Prostate gland (tissue), 2 donors: ENCODE measurements around the gene ACYP2. TPM values are rescaled to one million over a fixed set of nuclear protein-coding genes. Genes with fewer than 3 reads are reported as not detected.
"Not testable (repeated sequence)": the region's sequence is repeated elsewhere in the genome, so short reads cannot be mapped to it uniquely, and the experiment has no call there.

Experiments
- DNase-seq: peaks from one replicate; pipeline ENCODE4 v3.0.0-alpha.2; 2019; ENCODE audit warnings: low spot score
- H3K27ac ChIP-seq, 2 donors: fragments of 200-600 bp; sonication (generic); 2 replicates each; pipeline ENCODE4 v1.5.1; 2017 to 2019
- H3K27me3 ChIP-seq: fragments of 200-600 bp; sonication (generic); replicated peaks from 2 replicates; pipeline ENCODE4 v1.5.1; 2019; ENCODE audit not compliant: insufficient read depth
- H3K36me3 ChIP-seq, 2 donors: fragments of 200-600 bp; sonication (generic); 1 replicate in 1 of 2; 2 replicates in 1 of 2; pipeline versions ENCODE4 v1.5.1 to v1.8.1; 2017 to 2019
- H3K4me1 ChIP-seq: fragments of 200-600 bp; sonication (generic); replicated peaks from 2 replicates; pipeline ENCODE4 v1.5.1; 2019
- H3K4me3 ChIP-seq, 2 donors: fragments of 200-600 bp; sonication (generic); 2 replicates each; pipeline ENCODE4 v1.5.1; 2017 to 2019
- H3K9me3 ChIP-seq: fragments of 200-600 bp; sonication (generic); 2 replicates; pipeline ENCODE4 v1.5.1; 2017
- POLR2A ChIP-seq: fragments of 450-650 bp; IDR thresholded peaks from one replicate; pipeline ENCODE4 v1.6.1; 2016; ENCODE audit warnings: antibody characterized with exemption, mild to moderate bottlenecking
- POLR2AphosphoS5 ChIP-seq: sonication (generic); formaldehyde crosslinking; IDR thresholded peaks from one replicate; pipeline ENCODE4 v1.6.1; 2017; ENCODE audit warnings: antibody characterized with exemption
- WGBS: methylation state at CpG from one replicate; pipeline ENCODE4 v1.1.5; 2018; 5-methylcytosine and 5-hydroxymethylcytosine counted together
- intact Hi-C: fragments of 100-400 bp; cut with DNase I; formaldehyde crosslinking; loops from one replicate; pipeline ENCODE4 v1.14.2; 2022
- total RNA-seq, 2 donors: library from RNA; depleted of rRNA; stranded (reverse); fragments of >200 nt; gene quantifications; one replicate each; pipeline ENCODE4 v1.1.0, GENCODE V29; 2016
- TF ChIP-seq, protein P1 (sequence below), 4 experiments: fragments of 200-600 bp in 2 of 4; fragments of 450-650 bp in 2 of 4; sonication (generic) in 2 of 4; IDR thresholded peaks; 1 replicate in 3 of 4; 2 replicates in 1 of 4; pipeline ENCODE4 v1.5.1; 2016 to 2019; ENCODE audit warnings: antibody characterized with exemption in 4 of 4, mild to moderate bottlenecking in 2 of 4, moderate library complexity in 2 of 4

The ACYP2 gene
- total RNA-seq, 2 donors from 2014 or later = 30.6 to 39.7 TPM

DNA sequence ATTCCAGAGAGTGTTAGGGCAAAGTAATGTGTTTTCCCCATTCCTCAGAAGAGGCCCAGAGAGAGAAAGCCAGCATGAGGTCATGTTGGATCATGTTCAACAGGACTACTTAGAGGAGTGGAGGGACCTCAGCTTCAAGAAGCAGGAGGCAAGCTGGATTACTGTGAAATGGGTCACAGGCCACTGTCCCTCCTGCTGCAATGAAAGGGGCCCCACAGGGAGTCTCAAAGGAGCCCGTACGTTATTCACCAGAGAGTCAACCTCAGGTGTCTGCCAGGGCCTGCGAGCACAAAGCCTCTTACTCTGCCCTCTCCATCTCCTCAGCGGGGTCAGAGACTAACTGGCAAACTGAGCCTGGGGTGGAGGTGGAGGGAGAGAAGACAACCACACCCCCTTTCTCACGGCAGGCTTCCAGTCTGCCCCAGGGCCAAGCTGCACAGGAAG lies 27.2 kb upstream of the ACYP2 start:
- no peak for DNase-seq
- no peaks in the 10 kb centered on the region for H3K4me1 ChIP-seq
- 85% methylated on average over 5 of the region's 5 CpGs for WGBS
- no peak overlapping the region for H3K27ac ChIP-seq
- no peaks in the 10 kb centered on the region for H3K36me3 ChIP-seq
- no peaks in the 10 kb centered on the region for H3K9me3 ChIP-seq
- no peaks in the 10 kb centered on the region for H3K27me3 ChIP-seq
- TF ChIP-seq POLR2AphosphoS5 = no peak
- TF ChIP-seq, protein P1, sequence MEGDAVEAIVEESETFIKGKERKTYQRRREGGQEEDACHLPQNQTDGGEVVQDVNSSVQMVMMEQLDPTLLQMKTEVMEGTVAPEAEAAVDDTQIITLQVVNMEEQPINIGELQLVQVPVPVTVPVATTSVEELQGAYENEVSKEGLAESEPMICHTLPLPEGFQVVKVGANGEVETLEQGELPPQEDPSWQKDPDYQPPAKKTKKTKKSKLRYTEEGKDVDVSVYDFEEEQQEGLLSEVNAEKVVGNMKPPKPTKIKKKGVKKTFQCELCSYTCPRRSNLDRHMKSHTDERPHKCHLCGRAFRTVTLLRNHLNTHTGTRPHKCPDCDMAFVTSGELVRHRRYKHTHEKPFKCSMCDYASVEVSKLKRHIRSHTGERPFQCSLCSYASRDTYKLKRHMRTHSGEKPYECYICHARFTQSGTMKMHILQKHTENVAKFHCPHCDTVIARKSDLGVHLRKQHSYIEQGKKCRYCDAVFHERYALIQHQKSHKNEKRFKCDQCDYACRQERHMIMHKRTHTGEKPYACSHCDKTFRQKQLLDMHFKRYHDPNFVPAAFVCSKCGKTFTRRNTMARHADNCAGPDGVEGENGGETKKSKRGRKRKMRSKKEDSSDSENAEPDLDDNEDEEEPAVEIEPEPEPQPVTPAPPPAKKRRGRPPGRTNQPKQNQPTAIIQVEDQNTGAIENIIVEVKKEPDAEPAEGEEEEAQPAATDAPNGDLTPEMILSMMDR (IDR thresholded peaks at IDR 0.05) = no peak
- TF ChIP-seq POLR2A = no peak
- no peak overlapping the region for H3K4me3 ChIP-seq
- intact Hi-C loops = no loop called here

DNA sequence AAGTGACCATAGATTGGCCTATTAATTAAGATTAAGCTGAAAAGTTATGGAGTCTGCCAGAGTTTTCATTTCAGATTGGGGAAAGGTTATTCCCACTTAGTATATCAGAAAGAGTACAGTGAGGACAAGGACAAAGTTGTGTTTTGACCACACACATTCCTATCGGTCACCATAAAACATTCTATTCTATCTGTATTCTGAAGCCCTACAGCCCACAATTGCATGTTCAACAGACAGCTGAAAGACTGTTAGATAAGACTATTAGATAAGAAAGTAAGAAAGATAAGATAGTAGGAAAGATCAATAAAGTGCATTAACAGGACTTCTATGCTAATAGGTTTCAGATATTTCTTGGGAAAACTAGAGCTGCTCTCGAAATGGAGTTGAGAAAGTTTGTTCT lies 26.7 kb upstream of the ACYP2 start:
- intact Hi-C loops = no loop called here
- TF ChIP-seq POLR2A (no peak), POLR2AphosphoS5 (no peak)
- TF ChIP-seq, protein P1 (IDR thresholded peaks at IDR 0.05) = no peak
- Histone ChIP-seq H3K4me1 (no peaks in the 10 kb centered on the region), H3K9me3 (no peaks in the 10 kb centered on the region), H3K4me3 (no peak overlapping the region), H3K36me3 (no peaks in the 10 kb centered on the region), H3K27ac (no peak overlapping the region), H3K27me3 (no peaks in the 10 kb centered on the region)
- 82% methylated on average over 2 of the region's 2 CpGs for WGBS
- DNase-seq = no peak

DNA sequence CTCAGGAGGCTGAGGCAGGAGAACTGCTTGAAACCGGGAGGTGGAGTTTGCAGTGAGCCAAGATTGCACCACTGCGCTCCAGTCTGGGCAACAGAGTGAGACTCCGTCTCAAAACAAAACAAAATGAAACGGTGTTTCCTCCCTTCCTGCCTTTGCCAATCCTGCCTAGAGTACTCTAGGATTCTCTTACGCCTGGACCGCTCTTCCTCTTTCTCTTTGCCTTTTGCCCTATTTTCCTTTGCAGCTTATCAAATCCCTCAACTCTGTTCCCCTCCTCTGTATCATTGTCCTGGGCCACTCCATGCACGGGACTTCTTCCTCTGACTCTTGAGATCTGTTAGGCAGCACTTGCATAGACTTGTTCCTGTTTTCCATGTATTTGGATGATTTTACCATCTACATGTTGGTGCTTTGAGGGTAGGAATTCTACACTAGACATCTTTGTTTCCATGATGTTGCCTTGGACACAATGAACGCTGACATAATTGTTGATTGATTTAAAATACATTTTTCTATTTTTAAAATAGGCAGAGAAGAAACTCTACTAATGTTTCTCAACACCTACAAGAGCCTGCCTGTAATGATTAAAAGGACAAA lies 24.8 kb upstream of the ACYP2 start:
- TF ChIP-seq, protein P1 (IDR thresholded peaks at IDR 0.05) = no peak
- TF ChIP-seq POLR2A (no peak), POLR2AphosphoS5 (no peak)
- H3K27me3 ChIP-seq = no peaks in the 10 kb centered on the region
- no peaks in the 10 kb centered on the region for H3K36me3 ChIP-seq
- no peaks in the 10 kb centered on the region for H3K9me3 ChIP-seq
- WGBS = 78% methylated on average over 8 of the region's 8 CpGs
- no peaks in the 10 kb centered on the region for H3K4me1 ChIP-seq
- intact Hi-C loops = no loop called here
- H3K4me3 ChIP-seq = no peak overlapping the region
- no peak overlapping the region for H3K27ac ChIP-seq
- no peak for DNase-seq

DNA sequence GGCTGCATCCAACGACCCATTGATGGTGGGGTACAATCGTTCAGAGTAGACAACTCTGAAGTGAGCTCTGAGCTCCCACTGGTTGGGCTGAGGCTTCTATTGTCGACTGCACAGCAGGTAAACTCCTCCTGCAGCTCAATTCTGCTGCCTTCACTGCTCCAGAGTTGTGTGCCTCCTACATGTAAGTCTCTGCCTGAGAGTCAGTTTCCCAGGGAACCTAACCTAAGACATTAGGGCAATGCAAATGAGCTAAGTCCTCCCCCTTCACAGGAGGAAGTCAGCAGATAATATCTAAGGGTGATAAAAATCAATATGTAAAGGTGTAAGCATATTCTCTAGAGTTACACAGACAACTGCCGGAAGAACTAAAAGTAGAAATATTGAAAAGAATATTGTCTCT lies 22.5 kb upstream of the ACYP2 start:
- Histone ChIP-seq H3K27me3 (no peaks in the 10 kb centered on the region), H3K36me3 (no peaks in the 10 kb centered on the region), H3K9me3 (no peaks in the 10 kb centered on the region), H3K4me3 (no peak overlapping the region), H3K4me1 (no peaks in the 10 kb centered on the region), H3K27ac (no peak overlapping the region)
- DNase-seq = no peak
- TF ChIP-seq, protein P1 (IDR thresholded peaks at IDR 0.05) = no peak
- TF ChIP-seq POLR2AphosphoS5 = no peak
- no peak for TF ChIP-seq POLR2A
- 49% methylated on average over 4 of the region's 4 CpGs for WGBS
- intact Hi-C loops = no loop called here

DNA sequence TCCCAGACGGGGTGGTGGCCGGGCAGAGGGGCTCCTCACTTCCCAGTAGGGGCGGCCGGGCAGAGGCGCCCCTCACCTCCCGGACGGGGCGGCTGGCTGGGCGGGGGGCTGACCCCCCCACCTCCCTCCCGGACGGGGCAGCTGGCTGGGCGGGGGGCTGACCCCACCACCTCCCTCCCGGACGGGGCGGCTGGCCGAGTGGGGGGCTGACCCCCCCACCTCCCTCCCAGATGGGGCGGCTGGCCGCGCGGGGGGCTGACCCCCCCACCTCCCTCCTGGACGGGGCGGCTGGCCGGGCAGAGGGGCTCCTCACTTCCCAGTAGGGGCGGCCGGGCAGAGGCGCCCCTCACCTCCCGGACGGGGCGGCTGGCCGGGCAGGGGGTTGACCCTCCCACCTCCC lies 20.0 kb upstream of the ACYP2 start:
- H3K27ac ChIP-seq, H3K4me1 ChIP-seq, H3K36me3 ChIP-seq, intact Hi-C loops, H3K27me3 ChIP-seq, DNase-seq, H3K9me3 ChIP-seq, H3K4me3 ChIP-seq: not testable (repeated sequence)
- 98% methylated on average over 8 of the region's 30 CpGs for WGBS

DNA sequence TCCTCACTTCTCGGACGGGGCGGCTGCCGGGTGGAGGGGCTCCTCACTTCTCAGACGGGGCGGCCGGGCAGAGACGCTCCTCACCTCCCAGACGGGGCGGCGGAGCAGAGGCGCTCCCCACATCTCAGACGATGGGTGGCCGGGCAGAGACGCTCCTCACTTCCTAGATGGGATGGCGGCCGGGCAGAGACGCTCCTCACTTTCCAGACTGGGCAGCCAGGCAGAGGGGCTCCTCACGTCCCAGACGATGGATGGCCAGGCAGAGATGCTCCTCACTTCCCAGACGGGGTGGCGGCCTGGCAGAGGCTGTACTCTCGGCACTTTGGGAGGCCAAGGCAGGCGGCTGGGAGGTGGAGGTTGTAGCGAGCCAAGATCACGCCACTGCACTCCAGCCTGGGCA lies 19.3 kb upstream of the ACYP2 start:
- H3K9me3 ChIP-seq, DNase-seq, H3K4me1 ChIP-seq, H3K36me3 ChIP-seq, H3K4me3 ChIP-seq, intact Hi-C loops, H3K27ac ChIP-seq, H3K27me3 ChIP-seq: not testable (repeated sequence)
- WGBS = 89% methylated on average over 7 of the region's 26 CpGs
